Posterior cingulate gyrus (tissue), 11 donors: ENCODE measurements around the gene CTAGE4.
"Not testable (repeated sequence)": the region's sequence is repeated elsewhere in the genome, so short reads cannot be mapped to it uniquely, and the experiment has no call there.

Experiments
- DNase-seq, 10 donors: peaks; one replicate each; pipeline versions ENCODE4 v3.0.0 to v3.0.0-alpha.2; 2020 to 2021; ENCODE audit warnings: mixed read lengths in 3 of 10
- intact Hi-C: fragments of 100-400 bp; cut with DNase I; formaldehyde crosslinking; loops from one replicate; pipeline ENCODE4 v1.15.1; 2023

Gene CTAGE4

DNA sequence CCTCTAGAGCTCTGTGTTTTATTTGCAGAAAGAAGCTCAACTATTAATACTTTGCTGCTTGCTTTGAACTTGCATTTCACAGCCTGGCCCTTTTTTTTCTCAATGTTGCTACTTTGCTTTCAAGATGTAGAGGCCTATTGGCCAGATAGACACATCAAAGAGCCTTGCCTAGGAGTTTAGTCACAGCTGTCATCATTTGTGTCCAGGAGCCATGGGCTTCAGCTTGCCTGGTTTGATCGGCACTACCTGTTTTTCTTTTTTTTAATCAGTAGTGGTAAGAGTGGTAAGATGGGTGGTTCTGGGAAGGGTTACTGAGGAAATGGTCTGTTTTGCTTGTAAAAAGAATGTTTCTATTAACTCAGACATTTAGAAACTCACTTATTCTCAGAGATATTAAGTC is 18.7 kb downstream of the CTAGE4 start:
- intact Hi-C loops, DNase-seq: not testable (repeated sequence)

DNA sequence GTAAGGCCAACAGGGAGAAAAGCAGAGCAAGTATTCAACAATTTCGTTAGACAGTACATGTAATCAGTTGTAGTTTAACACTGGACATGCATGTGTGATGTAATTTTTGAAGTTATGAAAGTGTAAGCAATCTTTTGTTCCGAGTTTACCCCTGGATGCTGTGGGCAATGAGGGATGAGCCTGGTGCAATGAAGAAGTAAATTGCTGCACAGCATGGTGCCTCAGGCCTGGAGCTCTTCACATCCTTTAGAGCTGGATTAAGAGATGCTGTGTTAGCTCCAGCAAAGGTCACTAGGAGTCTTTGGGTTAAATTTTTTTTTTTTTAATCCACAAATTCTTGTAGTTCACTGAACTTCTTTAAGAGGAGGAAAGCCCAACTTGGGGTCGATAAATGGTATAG is 19.8 kb downstream of the CTAGE4 start:
- intact Hi-C loops, DNase-seq: not testable (repeated sequence)

DNA sequence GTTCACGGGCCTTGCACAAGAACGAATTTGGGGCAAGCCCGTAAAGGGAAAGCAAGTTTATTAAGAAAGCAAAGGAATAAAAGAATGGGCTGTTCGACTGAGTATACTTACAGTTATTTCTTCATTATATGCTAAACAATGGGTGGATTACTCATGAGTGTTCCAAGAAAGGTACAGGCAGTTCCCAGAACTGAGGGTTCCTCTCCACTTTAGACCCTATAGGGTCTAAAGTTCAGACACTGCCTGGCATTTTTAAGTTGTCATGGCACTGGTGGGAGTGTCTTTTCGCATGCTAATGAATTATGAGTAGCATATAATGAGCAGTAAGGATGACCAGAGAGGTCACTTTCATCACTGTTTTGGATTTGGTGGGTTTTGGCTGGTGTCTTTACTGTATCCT is 22.0 kb downstream of the CTAGE4 start:
- intact Hi-C loops, DNase-seq: not testable (repeated sequence)

DNA sequence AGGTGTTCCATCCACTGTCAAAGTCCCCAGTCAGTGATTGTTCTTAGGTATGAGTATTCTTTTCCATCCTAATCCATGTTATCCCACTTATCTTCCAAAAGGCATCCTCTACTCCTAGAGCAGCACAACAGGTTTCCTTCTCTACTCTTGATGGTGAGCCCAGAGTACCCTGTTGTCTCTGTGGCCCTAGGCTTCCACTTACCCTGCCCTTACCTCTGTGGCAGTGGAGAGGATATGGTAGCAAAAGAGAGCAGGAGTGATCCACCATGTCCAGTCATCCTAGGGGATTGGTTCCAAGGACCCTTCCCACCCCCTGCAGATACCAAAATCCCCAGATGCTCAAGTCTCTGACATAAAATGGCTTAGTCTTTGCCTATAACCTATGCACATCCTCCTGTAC is 33.9 kb downstream of the CTAGE4 start:
- peak in 1 of 10 donors; percentile 7 for DNase-seq
- intact Hi-C loops = not testable (repeated sequence)

DNA sequence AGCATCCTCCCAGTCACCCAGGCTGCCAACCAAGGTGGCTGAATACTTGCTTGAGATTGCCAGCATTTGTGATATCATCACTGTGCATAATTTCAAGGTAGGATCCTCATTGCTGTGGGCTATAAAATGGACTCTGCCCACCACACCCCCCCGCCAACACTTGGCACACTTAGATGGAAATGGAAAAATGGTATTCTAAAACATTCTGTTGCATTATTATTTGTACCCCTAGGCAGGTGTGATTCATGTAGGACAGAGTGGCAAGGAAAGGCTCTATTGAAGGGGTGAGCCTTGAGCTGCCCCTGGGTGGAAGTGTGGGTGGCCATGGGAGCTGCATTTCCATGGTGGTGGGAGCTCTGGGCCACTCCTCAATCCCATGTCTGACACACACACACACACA is 35.3 kb downstream of the CTAGE4 start:
- intact Hi-C loops = not testable (repeated sequence)

DNA sequence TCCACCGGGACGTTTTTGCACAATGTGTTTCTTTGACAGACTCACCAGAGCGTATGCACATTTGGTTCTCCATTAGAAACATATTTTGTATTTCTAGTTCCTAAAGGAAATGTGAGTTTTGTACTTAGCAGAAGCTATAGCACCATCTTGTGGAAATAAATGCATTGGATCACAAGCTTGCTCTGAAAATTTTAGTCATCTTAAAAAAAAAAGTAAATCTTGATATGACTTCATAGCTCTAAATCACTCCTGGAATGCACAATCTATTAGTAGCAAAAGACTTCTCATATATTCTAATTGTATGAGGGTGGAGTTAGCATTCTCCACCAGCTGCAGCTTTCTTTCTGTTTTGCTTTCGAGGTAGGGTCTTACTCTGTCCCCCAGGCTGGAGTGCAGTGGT is 35.9 kb downstream of the CTAGE4 start:
- DNase-seq, intact Hi-C loops: not testable (repeated sequence)

More for the DNA sequence above, 35.3 kb downstream of the CTAGE4 start:
- DNase-seq = peak in 2 of 10 donors; percentile 17 to 31

DNA sequence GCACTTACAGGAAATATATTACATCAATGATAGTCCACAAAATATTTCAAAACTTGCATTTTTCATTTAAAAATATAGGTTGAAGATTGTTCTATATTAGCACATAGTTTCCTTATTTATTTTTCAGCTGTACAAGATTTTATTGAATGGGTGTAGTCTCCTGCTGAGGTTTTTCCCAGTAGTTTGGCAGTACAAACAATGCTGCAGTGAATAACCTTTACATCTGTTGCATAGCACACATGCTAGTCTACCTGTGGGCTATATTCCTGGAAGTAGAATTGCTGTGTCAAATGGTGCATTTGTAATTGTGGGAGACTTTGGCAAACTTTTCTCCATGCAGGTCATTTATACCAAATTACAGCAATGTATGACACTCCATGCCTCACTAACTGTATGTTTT is 37.3 kb downstream of the CTAGE4 start:
- intact Hi-C loops, DNase-seq: not testable (repeated sequence)

DNA sequence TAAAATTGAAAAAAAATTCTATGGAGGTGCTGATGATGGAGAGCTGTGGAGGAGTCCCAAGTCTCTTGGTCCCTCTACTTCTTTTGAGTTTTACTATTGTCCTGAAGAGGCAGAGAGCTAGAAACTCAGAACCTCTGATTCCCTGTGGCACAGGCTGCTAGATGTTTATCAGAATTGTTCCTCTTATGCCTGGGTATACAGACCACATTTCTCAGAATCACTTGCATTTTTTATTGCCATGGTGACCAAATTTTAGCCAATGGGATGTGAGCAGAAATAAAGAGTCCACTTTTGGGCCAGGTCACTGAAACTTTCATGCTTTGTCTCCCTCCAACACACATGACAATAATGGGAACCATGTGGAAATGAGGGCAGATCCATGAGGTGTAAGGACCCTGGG is 40.4 kb downstream of the CTAGE4 start:
- DNase-seq, intact Hi-C loops: not testable (repeated sequence)

DNA sequence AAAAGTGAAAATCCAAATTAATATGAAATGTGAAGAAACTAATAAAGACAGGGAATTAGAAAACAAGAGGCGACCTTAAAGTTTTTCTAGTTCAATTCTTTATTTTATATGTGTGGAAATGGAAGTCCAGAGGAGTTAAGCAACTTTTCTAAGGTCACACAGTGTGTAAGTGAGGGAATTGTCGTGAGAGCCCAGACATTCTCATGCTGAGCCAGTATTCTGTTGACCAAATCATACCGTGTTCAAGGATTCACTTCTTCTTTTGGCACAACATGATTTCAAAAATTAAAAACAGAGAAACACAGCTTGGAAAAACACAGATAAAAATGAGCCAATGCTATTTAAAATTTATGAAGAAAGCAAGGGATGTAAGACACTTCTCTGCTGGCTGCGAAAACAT is 43.6 kb downstream of the CTAGE4 start:
- DNase-seq = peak in 1 of 10 donors; percentile 3
- intact Hi-C loops = not testable (repeated sequence)

DNA sequence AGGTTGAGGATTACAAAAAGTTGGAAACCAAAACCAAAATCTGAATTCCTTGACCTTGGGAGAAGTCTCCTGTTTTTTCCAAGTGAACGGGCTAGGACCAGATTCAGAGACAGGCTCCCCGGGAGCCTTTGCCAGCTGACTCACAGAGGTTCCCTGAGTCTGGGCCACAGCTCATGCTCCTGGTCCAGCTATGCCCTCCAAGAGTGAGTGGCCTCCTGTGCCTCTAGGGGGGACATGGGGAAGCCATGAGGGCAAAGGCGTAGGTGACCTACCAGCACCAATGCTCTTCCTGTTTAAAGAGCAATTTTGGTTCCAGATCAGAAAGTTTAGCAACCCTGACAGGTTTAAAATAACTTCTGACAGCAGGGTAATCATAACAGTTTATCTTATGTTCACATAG is 45.5 kb downstream of the CTAGE4 start:
- peak in 1 of 10 donors; percentile 60 for DNase-seq
- intact Hi-C loops = not testable (repeated sequence)

DNA sequence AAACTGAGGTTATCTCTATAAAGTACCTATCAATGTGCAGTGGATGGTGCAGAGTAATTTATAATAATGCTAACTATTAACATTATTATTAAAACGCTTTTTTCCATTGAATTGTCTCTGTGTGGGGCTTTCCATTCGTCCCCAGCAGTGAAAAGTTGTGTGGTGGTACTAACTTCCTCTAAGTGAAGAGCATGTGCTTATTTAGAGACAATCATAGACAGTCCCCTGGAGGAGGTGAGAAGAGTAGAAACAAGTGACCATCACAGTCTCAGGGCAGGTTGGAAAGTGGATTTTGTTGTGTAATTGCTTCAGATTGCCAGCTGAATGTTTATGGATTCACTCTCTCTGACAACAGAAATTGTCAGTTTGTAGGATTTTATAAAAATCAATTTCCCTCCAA is 47.8 kb downstream of the CTAGE4 start:
- DNase-seq, intact Hi-C loops: not testable (repeated sequence)

DNA sequence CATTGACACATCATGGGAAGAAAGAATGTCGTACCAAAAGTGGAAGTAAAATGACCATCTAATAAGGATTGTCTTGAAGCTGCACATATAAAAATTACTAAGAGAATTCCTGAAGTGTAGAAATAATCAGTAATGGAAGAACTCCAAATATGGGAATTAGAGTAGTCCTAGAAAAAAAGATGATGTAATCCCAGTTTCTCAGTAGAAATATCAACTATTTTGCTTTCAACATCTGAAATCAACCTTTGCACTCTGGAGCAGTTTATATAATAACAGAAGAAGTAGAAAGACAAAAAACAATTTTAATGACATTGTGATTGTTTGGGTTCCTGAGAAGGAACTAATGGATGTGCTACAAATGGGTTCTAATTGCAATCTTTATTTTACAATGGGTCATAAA is 49.8 kb downstream of the CTAGE4 start:
- DNase-seq, intact Hi-C loops: not testable (repeated sequence)
